Keratinocyte (primary cell): ENCODE data around the gene SMARCA4. TPM values are rescaled to one million over a fixed set of nuclear protein-coding genes. Genes with fewer than 3 reads are reported as not detected.

Experiments
- DNase-seq: peaks from one replicate; pipeline ENCODE4 v3.0.0-alpha.2; 2011; ENCODE audit warnings: low read depth, missing footprints, low spot score
- FAIRE-seq: peaks from 2 replicates; lab custom pipeline; 2011; peaks lifted over from hg19 to GRCh38; lab: Jason Lieb, UNC
- H2AFZ ChIP-seq: 2 replicates; pipeline ENCODE4 v1.6.0; 2012; ENCODE audit warnings: low read length, control low read depth, inconsistent platforms; ENCODE audit not compliant: control insufficient read depth
- H3K27ac ChIP-seq: 2 replicates; pipeline ENCODE4 v1.5.1; 2011; ENCODE audit warnings: low read length; ENCODE audit not compliant: control insufficient read depth, insufficient read depth
- H3K27me3 ChIP-seq: 3 replicates; pipeline ENCODE4 v1.6.0; 2011; ENCODE audit warnings: low read length; ENCODE audit not compliant: control insufficient read depth, insufficient read depth; ENCODE audit errors: extremely low read depth
- H3K36me3 ChIP-seq, 2 experiments: 2 replicates in 1 of 2; 3 replicates in 1 of 2; pipeline ENCODE4 v1.5.1; 2011; ENCODE audit warnings: low read length in 2 of 2, mild to moderate bottlenecking in 1 of 2; ENCODE audit not compliant: control insufficient read depth in 2 of 2, insufficient read depth in 2 of 2; ENCODE audit errors: extremely low read depth in 1 of 2
- H3K4me1 ChIP-seq: 3 replicates; pipeline ENCODE4 v1.5.1; 2011; ENCODE audit warnings: low read length; ENCODE audit not compliant: control insufficient read depth, insufficient read depth; ENCODE audit errors: extremely low read depth
- H3K4me2 ChIP-seq: 3 replicates; pipeline ENCODE4 v1.6.0; 2011; ENCODE audit warnings: low read depth, low read length; ENCODE audit not compliant: control insufficient read depth, insufficient read depth; ENCODE audit errors: extremely low read depth
- H3K4me3 ChIP-seq, 3 experiments: fragments of 200-600 bp in 1 of 3; sonication (generic) in 1 of 3; 2 replicates in 2 of 3; 3 replicates in 1 of 3; pipeline ENCODE4 v1.5.1; 2011 to 2016; ENCODE audit warnings: low read length in 3 of 3, mild to moderate bottlenecking in 3 of 3, control low read depth in 2 of 3, inconsistent platforms in 1 of 3, low read depth in 1 of 3, mixed read lengths in 1 of 3, mixed run types in 1 of 3, moderate library complexity in 1 of 3; ENCODE audit not compliant: control insufficient read depth in 2 of 3, insufficient read depth in 2 of 3; ENCODE audit errors: extremely low read depth in 1 of 3
- H3K79me2 ChIP-seq: 2 replicates; pipeline ENCODE4 v1.6.0; 2012; ENCODE audit warnings: low read length; ENCODE audit not compliant: control insufficient read depth, insufficient read depth
- H3K9ac ChIP-seq: 3 replicates; pipeline ENCODE4 v1.6.0; 2011; ENCODE audit warnings: low read length; ENCODE audit not compliant: control insufficient read depth, insufficient read depth; ENCODE audit errors: extremely low read depth
- H3K9me1 ChIP-seq: 3 replicates; pipeline ENCODE4 v1.6.0; 2011; ENCODE audit warnings: low read length; ENCODE audit not compliant: control insufficient read depth, insufficient read depth; ENCODE audit errors: extremely low read depth
- H3K9me3 ChIP-seq: 2 replicates; pipeline ENCODE4 v1.5.1; 2012; ENCODE audit warnings: low read depth, low read length; ENCODE audit not compliant: control insufficient read depth
- H4K20me1 ChIP-seq: 3 replicates; pipeline ENCODE4 v1.6.0; 2011; ENCODE audit warnings: low read length; ENCODE audit not compliant: control insufficient read depth, insufficient read depth; ENCODE audit errors: extremely low read depth
- CTCF ChIP-seq, 3 experiments: IDR thresholded peaks in 1 of 3; conservative IDR thresholded peaks in 1 of 3; optimal IDR thresholded peaks in 1 of 3; 2 replicates in 2 of 3; 3 replicates in 1 of 3; pipeline versions ENCODE3 to v1.5.1; 2011; ENCODE audit warnings: low read length in 3 of 3, mild to moderate bottlenecking in 3 of 3, moderate library complexity in 2 of 3, control low read depth in 1 of 3, inconsistent platforms in 1 of 3; ENCODE audit not compliant: insufficient read depth in 2 of 3; ENCODE audit errors: extremely low read depth in 1 of 3
- EZH2 ChIP-seq: IDR thresholded peaks from one replicate; pipeline ENCODE4 v1.6.1; 2012; ENCODE audit warnings: inconsistent platforms, mild to moderate bottlenecking, low read length, moderate library complexity
- dilution Hi-C: fragments of 300-500 bp; cut with MboI; formaldehyde crosslinking; loops from one replicate; pipeline ENCODE4 v1.7.0; 2020; ENCODE audit warnings: low sequenced_read_pairs; ENCODE audit not compliant: extremely low pct_ligation_motif_present
- polyA plus RNA-seq, 5 experiments: library from polyadenylated mRNA; depleted of rRNA in 3 of 5; stranded (reverse) in 3 of 5; stranded (forward) in 1 of 5; unstranded in 1 of 5; fragments of >200 nt; gene quantifications; 1 replicate in 1 of 5; 2 replicates in 3 of 5; 3 replicates in 1 of 5; pipeline versions ENCODE4 v1.2.1 to v1.2.3, GENCODE V29; 2011 to 2012; ENCODE audit warnings: missing spikeins in 2 of 5, low read depth in 1 of 5, low replicate concordance in 1 of 5

The SMARCA4 gene
- polyA plus RNA-seq, 1 donor (not counting 4 experiments of a cell fraction or from before 2014, with no cell fraction given), result 33.1 TPM

- no peaks in the 10 kb centered on the region for H3K9me3 ChIP-seq
- no peak overlapping the region for H3K9ac ChIP-seq
- no peaks in the 10 kb centered on the region for H3K79me2 ChIP-seq
- no peak overlapping the region for H3K27ac ChIP-seq
- DNase-seq (no peak), FAIRE-seq (no peak)
- H3K4me1 ChIP-seq, result peaks cover 6% of the 10 kb centered on the region
- TF ChIP-seq EZH2 (no peak), CTCF (optimal IDR thresholded peaks at IDR 0.05 in 1 of 3, IDR thresholded peaks at IDR 0.05 in 1 of 3, conservative IDR thresholded peaks at IDR 0.05 in 1 of 3; ENCODE audit: extremely low read depth in 1 of 3, insufficient read depth in 2 of 3, low read length in 3 of 3) (no peak)
- no peaks in the 10 kb centered on the region for H3K36me3 ChIP-seq
- H4K20me1 ChIP-seq, result no peaks in the 10 kb centered on the region
- H2AFZ ChIP-seq, result no peak overlapping the region
- H3K9me1 ChIP-seq, result no peaks in the 10 kb centered on the region
- H3K27me3 ChIP-seq, result no peaks in the 10 kb centered on the region
- dilution Hi-C loops, result no loop called here
- H3K4me3 ChIP-seq, result no peak overlapping the region
- no peak overlapping the region for H3K4me2 ChIP-seq
Measured at GRCh38 chr19:11078893-11079292, 118.1 kb downstream of the SMARCA4 start.

GRCh38 chr19:11079999-11080398, 119.2 kb downstream of the SMARCA4 start:
- Histone ChIP-seq H2AFZ (no peak overlapping the region), H3K4me3 (no peak overlapping the region), H3K9ac (no peak overlapping the region), H4K20me1 (no peaks in the 10 kb centered on the region), H3K9me1 (no peaks in the 10 kb centered on the region), H3K27ac (no peak overlapping the region), H3K27me3 (no peaks in the 10 kb centered on the region), H3K4me1 (peaks cover 14% of the 10 kb centered on the region), H3K9me3 (no peaks in the 10 kb centered on the region), H3K79me2 (no peaks in the 10 kb centered on the region), H3K4me2 (no peak overlapping the region), H3K36me3 (no peaks in the 10 kb centered on the region)
- TF ChIP-seq EZH2 (no peak), CTCF (optimal IDR thresholded peaks at IDR 0.05 in 1 of 3, IDR thresholded peaks at IDR 0.05 in 1 of 3, conservative IDR thresholded peaks at IDR 0.05 in 1 of 3; ENCODE audit: extremely low read depth in 1 of 3, insufficient read depth in 2 of 3, low read length in 3 of 3) (no peak)
- no peak for FAIRE-seq
- DNase-seq, result no peak
- dilution Hi-C loops, result no loop called here
